Measurements from ENCODE around the gene SIAH2.

Gene SIAH2

DNA sequence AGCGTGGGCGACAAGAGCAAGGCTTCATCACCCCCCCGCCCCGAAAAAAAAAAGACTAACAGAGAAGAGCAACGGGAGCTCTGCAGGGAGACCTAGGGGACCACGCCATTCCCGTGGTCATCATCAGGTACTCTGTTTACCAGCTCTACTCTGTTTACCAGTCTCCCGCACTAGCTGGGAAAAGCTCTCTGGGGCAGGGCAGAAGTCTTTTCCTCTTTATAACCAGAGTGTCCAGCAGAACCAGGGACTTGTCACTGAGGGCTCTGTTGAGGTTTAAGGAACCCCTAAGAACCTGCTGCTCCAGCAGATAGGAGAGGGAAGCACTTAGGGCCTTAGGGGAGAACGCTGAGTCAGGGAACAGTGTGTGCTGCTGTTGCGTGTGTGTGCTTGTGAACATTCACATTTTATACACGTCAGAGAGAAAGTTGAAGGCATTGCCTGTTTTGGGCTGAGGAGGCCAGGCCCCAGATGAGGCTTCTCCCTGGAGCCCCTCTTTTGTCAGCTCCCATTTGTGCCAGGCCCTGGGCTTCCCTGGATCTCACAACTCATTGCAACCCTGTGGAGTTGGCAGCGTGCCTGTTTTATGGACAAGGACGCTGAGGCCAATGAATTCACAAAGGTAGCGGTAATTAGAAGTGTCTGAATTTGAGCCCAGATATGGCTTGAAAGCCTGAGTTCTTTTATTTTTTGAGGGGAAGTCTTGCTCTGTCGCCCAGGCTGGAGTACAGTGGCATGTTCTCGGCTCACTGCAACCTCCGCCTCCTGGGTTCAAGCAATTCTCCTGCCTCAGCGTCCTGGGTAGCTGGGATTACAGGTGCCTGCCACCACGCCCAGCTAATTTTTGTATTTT lies 35.1 kb downstream of the SIAH2 start:
- H3K4me1 ChIP-seq (ENCODE audit: insufficient read depth, low read length) = no peaks in the 10 kb centered on the region
- no peak overlapping the region for H3K27ac ChIP-seq (ENCODE audit: low read depth, low read length)
- no peak overlapping the region for H3K4me3 ChIP-seq (ENCODE audit: low read depth in 1 of 2, low read length in 2 of 2)
- no peak overlapping the region for H3K9ac ChIP-seq (ENCODE audit: low read length)
- H3K27me3 ChIP-seq (ENCODE audit: control insufficient read depth in 1 of 2, insufficient read depth in 2 of 2, low read length in 2 of 2) = no peaks in the 10 kb centered on the region
- no peaks in the 10 kb centered on the region for H3K36me3 ChIP-seq (ENCODE audit: insufficient read depth, low read length)
- H3K9me3 ChIP-seq (ENCODE audit: low read length) = no peaks in the 10 kb centered on the region

DNA sequence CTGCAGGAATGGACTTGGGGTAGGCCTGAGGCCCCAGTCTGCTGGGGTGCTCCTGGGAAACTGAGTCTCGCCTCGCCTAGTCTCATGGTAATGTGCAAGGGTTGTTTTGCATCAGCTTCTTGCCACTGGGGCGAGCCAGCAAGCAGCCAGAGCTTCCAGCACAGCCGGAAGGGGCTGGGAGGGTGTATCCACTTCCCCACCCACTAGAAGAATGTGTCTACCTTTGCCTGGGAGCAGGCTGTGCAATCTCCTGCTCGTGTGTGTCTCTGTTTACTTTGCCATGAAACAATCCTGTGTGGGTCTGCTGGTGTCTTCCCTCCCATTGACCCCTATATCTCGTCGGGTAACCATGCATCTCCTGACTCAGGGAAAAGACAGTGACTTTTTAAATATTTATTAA lies 37.4 kb downstream of the SIAH2 start:
- Histone ChIP-seq H3K27me3 (ENCODE audit: control insufficient read depth in 1 of 2, insufficient read depth in 2 of 2, low read length in 2 of 2) (no peaks in the 10 kb centered on the region), H3K9me3 (ENCODE audit: low read length) (no peaks in the 10 kb centered on the region), H3K4me1 (ENCODE audit: insufficient read depth, low read length) (peaks cover 6% of the 10 kb centered on the region), H3K36me3 (ENCODE audit: insufficient read depth, low read length) (no peaks in the 10 kb centered on the region), H3K27ac (ENCODE audit: low read depth, low read length) (no peak overlapping the region), H3K9ac (ENCODE audit: low read length) (no peak overlapping the region), H3K4me3 (ENCODE audit: low read depth in 1 of 2, low read length in 2 of 2) (no peak overlapping the region)

DNA sequence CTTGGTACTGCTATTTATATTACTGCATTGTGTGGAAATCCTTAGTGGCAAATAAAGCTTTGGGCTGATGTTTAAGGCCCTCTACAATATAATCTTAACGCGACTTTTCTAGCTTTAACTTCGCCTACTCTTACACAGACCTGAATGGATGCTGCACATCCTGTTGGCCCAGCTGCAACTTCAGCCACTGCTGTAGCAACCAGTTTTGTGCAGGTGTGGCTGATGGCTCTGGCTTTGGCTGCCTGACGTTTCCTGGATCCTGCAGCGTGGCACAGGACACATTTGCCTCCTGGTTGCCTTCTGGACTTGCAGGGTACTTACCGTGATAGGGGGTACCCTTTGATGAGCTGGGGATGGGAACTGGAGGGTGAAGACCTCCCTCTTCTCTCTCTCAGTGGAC lies 39.0 kb downstream of the SIAH2 start:
- H3K4me1 ChIP-seq (ENCODE audit: insufficient read depth, low read length) = peaks cover 6% of the 10 kb centered on the region
- H3K4me3 ChIP-seq (ENCODE audit: low read depth in 1 of 2, low read length in 2 of 2) = no peak overlapping the region
- no peaks in the 10 kb centered on the region for H3K36me3 ChIP-seq (ENCODE audit: insufficient read depth, low read length)
- no peak overlapping the region for H3K27ac ChIP-seq (ENCODE audit: low read depth, low read length)
- H3K27me3 ChIP-seq (ENCODE audit: control insufficient read depth in 1 of 2, insufficient read depth in 2 of 2, low read length in 2 of 2) = no peaks in the 10 kb centered on the region
- no peaks in the 10 kb centered on the region for H3K9me3 ChIP-seq (ENCODE audit: low read length)
- H3K9ac ChIP-seq (ENCODE audit: low read length) = no peak overlapping the region

DNA sequence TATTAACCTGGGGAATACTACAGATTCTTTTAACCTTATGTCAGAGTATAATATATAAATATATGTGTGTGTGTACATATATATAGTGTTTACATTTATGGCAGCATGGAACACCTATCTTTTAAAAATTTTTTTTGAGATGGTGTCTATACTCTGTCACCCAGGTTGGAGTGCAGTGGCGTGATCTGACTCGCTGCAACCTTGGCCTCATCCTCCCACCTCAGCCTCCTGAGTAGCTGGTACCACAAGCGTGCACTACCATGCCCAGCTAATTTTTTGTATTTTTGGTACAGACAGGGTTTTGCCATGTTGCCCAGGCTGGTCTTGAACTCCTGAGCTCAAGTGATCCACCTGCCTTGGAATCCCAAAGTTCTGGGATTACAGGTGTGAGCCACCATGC lies 40.7 kb downstream of the SIAH2 start:
- no peak overlapping the region for H3K9ac ChIP-seq (ENCODE audit: low read length)
- H3K4me1 ChIP-seq (ENCODE audit: insufficient read depth, low read length) = peaks cover 6% of the 10 kb centered on the region
- H3K27me3 ChIP-seq (ENCODE audit: control insufficient read depth in 1 of 2, insufficient read depth in 2 of 2, low read length in 2 of 2) = no peaks in the 10 kb centered on the region
- H3K27ac ChIP-seq (ENCODE audit: low read depth, low read length) = no peak overlapping the region
- H3K4me3 ChIP-seq (ENCODE audit: low read depth in 1 of 2, low read length in 2 of 2) = no peak overlapping the region
- H3K36me3 ChIP-seq (ENCODE audit: insufficient read depth, low read length) = no peaks in the 10 kb centered on the region
- no peaks in the 10 kb centered on the region for H3K9me3 ChIP-seq (ENCODE audit: low read length)

DNA sequence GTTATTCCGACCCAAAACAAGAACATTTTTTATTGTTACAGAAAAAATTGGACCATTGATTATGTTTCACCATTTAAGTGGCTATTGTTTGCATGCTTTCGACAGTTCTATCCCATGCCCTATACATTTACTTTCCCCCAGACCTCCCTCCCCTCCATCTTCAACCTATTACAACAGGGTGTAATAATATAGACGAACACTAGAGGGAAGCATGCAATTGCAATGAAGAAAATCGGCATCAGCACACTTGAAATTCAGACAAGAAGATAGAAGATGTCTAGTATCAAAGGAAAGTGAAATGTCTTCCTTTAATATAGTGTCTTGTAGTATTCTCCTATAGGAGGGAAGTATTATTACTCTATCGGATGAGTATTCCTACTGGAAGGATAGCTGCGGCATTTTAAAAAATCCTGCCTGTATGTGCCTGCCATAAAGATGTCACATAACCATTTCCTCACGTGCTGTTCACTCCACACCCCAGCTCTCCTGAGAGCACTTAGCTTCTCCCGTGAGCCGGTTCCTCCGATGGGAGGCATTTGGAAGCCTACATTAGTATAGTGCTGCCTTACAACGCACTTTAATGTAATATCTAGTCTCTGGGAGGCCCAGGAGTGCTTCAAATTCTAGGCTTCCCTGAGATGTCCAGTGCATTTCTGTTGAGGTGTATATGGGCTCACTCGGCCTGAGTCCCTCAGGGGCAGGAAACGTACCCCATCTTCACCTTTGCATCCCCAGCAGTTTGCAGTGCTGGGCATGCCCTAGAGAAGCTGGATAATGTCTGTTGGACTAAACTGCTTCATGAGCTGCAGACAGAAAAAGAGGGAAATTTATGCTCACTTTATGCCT lies 41.5 kb downstream of the SIAH2 start:
- Histone ChIP-seq H3K27me3 (ENCODE audit: control insufficient read depth in 1 of 2, insufficient read depth in 2 of 2, low read length in 2 of 2) (no peaks in the 10 kb centered on the region), H3K36me3 (ENCODE audit: insufficient read depth, low read length) (no peaks in the 10 kb centered on the region), H3K9ac (ENCODE audit: low read length) (no peak overlapping the region), H3K27ac (ENCODE audit: low read depth, low read length) (no peak overlapping the region), H3K4me1 (ENCODE audit: insufficient read depth, low read length) (peaks cover 6% of the 10 kb centered on the region), H3K4me3 (ENCODE audit: low read depth in 1 of 2, low read length in 2 of 2) (peak overlapping the region in 1 of 2 donors; percentile 47), H3K9me3 (ENCODE audit: low read length) (no peaks in the 10 kb centered on the region)

DNA sequence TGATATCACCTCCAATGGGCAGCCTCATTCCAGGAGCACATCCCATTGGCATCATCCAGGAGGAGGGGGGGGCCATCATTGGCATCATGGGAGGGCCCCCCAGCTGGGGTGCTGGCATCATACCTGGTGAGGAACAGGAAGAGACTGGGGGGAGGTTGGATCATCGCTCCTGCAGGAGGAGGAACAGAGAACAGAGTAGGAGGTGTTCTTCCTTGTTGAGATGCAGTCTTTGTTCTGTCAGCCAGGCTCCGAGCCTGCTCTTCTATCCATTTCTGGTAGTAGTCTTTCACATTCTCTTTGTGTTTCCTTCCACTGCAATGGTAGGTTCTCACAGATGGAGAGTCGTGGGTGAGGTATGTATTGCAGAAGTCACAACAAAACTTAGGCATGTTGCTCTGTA lies 42.5 kb downstream of the SIAH2 start:
- H3K4me1 ChIP-seq (ENCODE audit: insufficient read depth, low read length) = peaks cover 6% of the 10 kb centered on the region
- H3K9me3 ChIP-seq (ENCODE audit: low read length) = no peaks in the 10 kb centered on the region
- no peak overlapping the region for H3K27ac ChIP-seq (ENCODE audit: low read depth, low read length)
- H3K36me3 ChIP-seq (ENCODE audit: insufficient read depth, low read length) = no peaks in the 10 kb centered on the region
- no peak overlapping the region for H3K9ac ChIP-seq (ENCODE audit: low read length)
- no peaks in the 10 kb centered on the region for H3K27me3 ChIP-seq (ENCODE audit: control insufficient read depth in 1 of 2, insufficient read depth in 2 of 2, low read length in 2 of 2)
- no peak overlapping the region for H3K4me3 ChIP-seq (ENCODE audit: low read depth in 1 of 2, low read length in 2 of 2)

DNA sequence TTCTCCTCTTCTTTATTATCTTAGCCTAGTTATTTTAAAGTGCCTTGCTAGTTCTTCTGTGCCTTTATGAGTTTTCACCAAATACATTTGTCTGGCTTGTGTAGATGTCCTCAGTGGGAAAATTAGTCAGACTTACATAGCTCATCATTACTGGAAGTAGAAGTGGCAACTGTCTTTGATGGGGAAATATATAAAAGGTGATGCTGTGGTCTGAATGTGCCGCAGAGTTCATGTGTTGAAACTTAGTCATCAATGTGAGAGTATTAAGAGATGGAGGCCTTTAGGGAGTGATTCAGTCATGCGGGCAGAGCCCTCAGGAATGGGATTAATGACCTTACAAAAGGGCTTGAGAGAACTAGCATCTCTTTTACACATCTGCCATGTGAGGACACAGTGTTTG lies 52.9 kb downstream of the SIAH2 start:
- Histone ChIP-seq H3K27me3 (ENCODE audit: control insufficient read depth in 1 of 2, insufficient read depth in 2 of 2, low read length in 2 of 2) (no peaks in the 10 kb centered on the region), H3K4me1 (ENCODE audit: insufficient read depth, low read length) (no peaks in the 10 kb centered on the region), H3K4me3 (ENCODE audit: low read depth in 1 of 2, low read length in 2 of 2) (no peak overlapping the region), H3K9ac (ENCODE audit: low read length) (no peak overlapping the region), H3K27ac (ENCODE audit: low read depth, low read length) (no peak overlapping the region), H3K9me3 (ENCODE audit: low read length) (no peaks in the 10 kb centered on the region), H3K36me3 (ENCODE audit: insufficient read depth, low read length) (no peaks in the 10 kb centered on the region)

DNA sequence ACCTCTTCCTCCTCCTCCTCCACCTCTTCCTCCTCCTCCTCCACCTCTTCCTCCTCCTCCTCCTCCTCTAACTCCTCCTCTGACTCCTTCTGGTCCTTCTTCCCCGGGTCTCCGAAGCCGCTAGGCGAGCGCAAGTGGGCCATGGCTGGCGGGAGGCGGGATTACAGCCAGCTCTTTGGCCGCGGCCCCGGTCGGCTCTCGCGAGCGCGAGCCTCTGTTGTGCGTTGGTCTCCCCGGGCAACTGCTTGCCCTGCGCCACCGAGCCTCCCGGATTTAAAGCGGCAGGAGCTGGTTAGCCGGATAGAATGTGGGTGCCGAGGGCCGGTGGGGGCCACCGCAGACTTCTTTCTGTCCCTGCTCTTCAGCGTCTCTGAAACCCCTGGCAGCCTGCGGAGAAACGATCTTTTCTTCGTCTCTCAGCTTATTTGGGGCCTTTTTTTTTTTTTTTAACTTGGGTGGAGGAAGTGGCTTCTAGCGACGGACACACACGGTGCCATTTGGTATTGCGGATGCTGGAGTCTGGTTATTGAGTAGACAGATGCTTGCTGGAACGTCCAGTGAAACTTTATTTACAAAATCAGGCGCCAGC lies 59.1 kb downstream of the SIAH2 start, which contains the start of gene ERICH6:
ERICH6 (minus strand) TSS at position 165 of the 589 bp plus-strand sequence; CDS start at position 143, 22 bp downstream.
- H3K9me3 ChIP-seq (ENCODE audit: low read length) = no peaks in the 10 kb centered on the region
- peak within 1 kb of the TSS; percentile 61 for H3K9ac ChIP-seq (ENCODE audit: low read length)
- H3K4me1 ChIP-seq (ENCODE audit: insufficient read depth, low read length) = no peaks in the 10 kb centered on the region
- H3K27me3 ChIP-seq (ENCODE audit: control insufficient read depth in 1 of 2, insufficient read depth in 2 of 2, low read length in 2 of 2) = no peaks in the 10 kb centered on the region
- peak within 1 kb of the TSS; percentile 65 to 71 for H3K4me3 ChIP-seq (ENCODE audit: low read depth in 1 of 2, low read length in 2 of 2)
- peak within 1 kb of the TSS; percentile 76 for H3K27ac ChIP-seq (ENCODE audit: low read depth, low read length)
- H3K36me3 ChIP-seq (ENCODE audit: insufficient read depth, low read length) = no peaks in the 10 kb centered on the region

DNA sequence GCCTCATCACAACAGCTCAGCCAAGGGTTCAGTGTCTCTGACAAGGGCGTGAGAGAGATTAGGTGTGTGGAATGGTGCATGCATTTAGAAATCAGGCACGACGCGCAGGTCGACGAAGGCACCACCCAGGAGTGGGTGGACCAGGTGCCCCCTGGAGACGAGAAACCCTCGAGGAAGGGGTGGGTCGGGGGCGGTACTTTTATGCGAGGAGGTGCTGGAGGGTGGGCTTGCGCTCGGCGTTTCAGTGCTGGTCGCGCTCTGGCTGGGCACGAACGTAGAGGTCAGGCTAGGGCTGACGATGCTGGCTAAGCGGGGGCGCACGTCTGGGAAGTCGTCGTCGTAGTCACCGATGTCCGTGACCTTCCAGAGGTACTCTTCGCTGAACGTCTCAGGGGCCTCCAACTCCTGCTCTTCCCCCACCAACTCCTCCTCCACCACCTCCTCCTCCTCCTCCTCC lies 59.6 kb downstream of the SIAH2 start:
- Histone ChIP-seq H3K9me3 (ENCODE audit: low read length) (no peaks in the 10 kb centered on the region), H3K27me3 (ENCODE audit: control insufficient read depth in 1 of 2, insufficient read depth in 2 of 2, low read length in 2 of 2) (no peaks in the 10 kb centered on the region), H3K9ac (ENCODE audit: low read length) (no peak overlapping the region), H3K4me3 (ENCODE audit: low read depth in 1 of 2, low read length in 2 of 2) (peak overlapping the region; percentile 65 to 71), H3K36me3 (ENCODE audit: insufficient read depth, low read length) (no peaks in the 10 kb centered on the region), H3K4me1 (ENCODE audit: insufficient read depth, low read length) (no peaks in the 10 kb centered on the region), H3K27ac (ENCODE audit: low read depth, low read length) (peak overlapping the region; percentile 76)

DNA sequence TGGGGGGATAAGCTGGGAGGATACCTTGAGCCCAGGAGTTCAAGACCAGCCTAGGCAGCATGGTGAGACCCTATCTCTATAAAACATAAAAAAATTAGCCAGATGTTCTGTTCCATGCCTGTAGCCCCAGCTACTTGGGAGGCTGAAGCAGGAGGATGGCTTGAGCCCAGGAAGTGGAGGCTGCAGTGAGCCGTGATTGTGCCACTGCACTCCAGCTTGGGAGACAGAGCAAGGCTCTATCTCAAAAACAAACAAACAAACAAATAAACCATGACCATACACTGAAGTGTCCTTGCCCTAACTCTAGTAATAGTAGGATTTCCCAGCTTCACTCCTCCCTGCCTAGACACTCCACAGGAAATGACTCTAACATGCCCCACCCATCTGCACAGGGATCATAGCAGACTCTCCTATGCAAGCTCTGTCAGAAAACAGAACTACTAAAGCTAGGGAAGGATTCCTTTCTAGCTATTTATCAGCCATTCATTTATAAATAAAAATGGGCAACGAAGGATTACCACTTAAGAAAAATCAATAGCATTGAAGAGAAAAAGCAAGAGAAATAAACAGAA lies 63.8 kb downstream of the SIAH2 start:
- H3K27ac ChIP-seq (ENCODE audit: low read depth, low read length) = no peak overlapping the region
- H3K4me1 ChIP-seq (ENCODE audit: insufficient read depth, low read length) = no peaks in the 10 kb centered on the region
- no peak overlapping the region for H3K4me3 ChIP-seq (ENCODE audit: low read depth in 1 of 2, low read length in 2 of 2)
- H3K27me3 ChIP-seq (ENCODE audit: control insufficient read depth in 1 of 2, insufficient read depth in 2 of 2, low read length in 2 of 2) = no peaks in the 10 kb centered on the region
- no peaks in the 10 kb centered on the region for H3K9me3 ChIP-seq (ENCODE audit: low read length)
- H3K9ac ChIP-seq (ENCODE audit: low read length) = no peak overlapping the region
- H3K36me3 ChIP-seq (ENCODE audit: insufficient read depth, low read length) = no peaks in the 10 kb centered on the region

DNA sequence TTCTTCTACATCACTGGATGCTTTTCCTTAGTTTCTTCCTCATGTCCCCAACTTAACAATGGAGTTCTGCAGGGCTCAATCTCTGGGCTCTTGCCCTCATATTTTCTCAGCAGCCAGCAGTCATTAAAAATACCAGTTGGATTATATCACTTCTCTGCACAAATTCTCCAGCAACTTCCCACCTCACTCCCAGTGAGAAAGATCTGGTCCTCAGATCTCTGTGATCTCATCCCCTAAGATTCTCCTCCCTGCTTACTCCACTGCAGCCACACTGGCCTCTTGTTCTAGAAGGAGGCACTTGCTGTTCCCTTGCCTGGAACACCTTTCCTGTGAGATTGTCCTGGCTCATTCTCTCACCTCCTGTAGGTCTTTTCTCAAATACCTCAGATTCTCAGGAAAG lies 65.3 kb downstream of the SIAH2 start:
- H3K4me1 ChIP-seq (ENCODE audit: insufficient read depth, low read length) = no peaks in the 10 kb centered on the region
- H3K27ac ChIP-seq (ENCODE audit: low read depth, low read length) = no peak overlapping the region
- no peaks in the 10 kb centered on the region for H3K36me3 ChIP-seq (ENCODE audit: insufficient read depth, low read length)
- H3K9ac ChIP-seq (ENCODE audit: low read length) = no peak overlapping the region
- H3K27me3 ChIP-seq (ENCODE audit: control insufficient read depth in 1 of 2, insufficient read depth in 2 of 2, low read length in 2 of 2) = no peaks in the 10 kb centered on the region
- no peaks in the 10 kb centered on the region for H3K9me3 ChIP-seq (ENCODE audit: low read length)
- H3K4me3 ChIP-seq (ENCODE audit: low read depth in 1 of 2, low read length in 2 of 2) = no peak overlapping the region
